ENCODE results near the gene LLGL1.

- TF ChIP-seq, protein P1, sequence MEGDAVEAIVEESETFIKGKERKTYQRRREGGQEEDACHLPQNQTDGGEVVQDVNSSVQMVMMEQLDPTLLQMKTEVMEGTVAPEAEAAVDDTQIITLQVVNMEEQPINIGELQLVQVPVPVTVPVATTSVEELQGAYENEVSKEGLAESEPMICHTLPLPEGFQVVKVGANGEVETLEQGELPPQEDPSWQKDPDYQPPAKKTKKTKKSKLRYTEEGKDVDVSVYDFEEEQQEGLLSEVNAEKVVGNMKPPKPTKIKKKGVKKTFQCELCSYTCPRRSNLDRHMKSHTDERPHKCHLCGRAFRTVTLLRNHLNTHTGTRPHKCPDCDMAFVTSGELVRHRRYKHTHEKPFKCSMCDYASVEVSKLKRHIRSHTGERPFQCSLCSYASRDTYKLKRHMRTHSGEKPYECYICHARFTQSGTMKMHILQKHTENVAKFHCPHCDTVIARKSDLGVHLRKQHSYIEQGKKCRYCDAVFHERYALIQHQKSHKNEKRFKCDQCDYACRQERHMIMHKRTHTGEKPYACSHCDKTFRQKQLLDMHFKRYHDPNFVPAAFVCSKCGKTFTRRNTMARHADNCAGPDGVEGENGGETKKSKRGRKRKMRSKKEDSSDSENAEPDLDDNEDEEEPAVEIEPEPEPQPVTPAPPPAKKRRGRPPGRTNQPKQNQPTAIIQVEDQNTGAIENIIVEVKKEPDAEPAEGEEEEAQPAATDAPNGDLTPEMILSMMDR (IDR thresholded peaks at IDR 0.05; ENCODE audit: low read length), result no peak
- TF ChIP-seq EZH2 (IDR thresholded peaks at IDR 0.05; ENCODE audit: borderline replicate concordance, low read length), result no peak
Measured at GRCh38 chr17:18267927-18268711, 42.7 kb downstream of the LLGL1 start.
